ENCODE measurements around the gene DTD2.

DTD2 gene

DNA sequence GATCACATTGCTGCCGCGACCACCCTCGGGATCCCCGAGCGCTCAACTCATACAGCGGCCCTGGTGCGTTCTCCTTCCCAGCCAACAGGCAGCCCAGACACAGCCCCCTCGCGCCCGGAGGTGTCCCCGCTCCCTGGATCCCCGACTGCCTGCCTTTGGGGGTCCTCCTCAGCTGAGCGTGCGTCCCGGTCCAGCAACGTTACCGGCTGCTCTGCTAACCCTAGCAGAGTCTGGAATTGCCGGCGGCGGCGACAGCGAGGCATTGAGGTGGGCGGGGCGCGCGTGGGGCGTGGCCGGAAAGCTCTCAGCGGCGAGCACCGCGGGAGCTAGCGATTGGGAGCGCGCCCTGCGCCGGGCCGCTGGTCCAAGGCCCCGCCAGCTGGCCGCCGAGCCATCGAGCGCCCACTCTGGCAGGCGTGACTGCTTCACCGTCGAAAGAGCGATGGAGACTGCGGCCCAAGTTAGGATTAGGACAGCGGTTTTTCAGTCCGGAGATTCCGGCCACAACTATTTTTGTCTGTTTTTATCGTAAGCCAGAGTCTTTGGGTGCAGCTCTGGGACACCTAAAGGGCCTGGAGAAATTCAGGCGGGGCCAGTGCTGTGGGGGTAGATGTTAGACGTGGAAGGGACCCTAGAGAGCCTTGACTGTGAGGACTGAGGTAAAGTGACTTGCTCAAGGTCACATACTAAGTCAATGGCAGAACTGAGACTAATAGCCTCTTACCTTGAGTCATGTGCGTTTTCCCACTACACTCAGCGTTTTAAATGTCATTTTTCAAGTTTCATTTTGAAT, 36.8 kb downstream of the DTD2 start, which contains the start of gene HEATR5A:
Gene HEATR5A (minus strand): TSS at position 232 of the 793 bp plus-strand sequence. CDS start 17,575 bp downstream, outside the sequence.
- H3K79me1 ChIP-seq (ENCODE audit: low read length): peaks cover 7% of the 10 kb centered on the region
- H4K8ac ChIP-seq (ENCODE audit: low read depth, low read length): peak within 1 kb of the TSS; percentile 96
- peak within 1 kb of the TSS; percentile 71 for H3K18ac ChIP-seq (ENCODE audit: low read length)
- no peak within 1 kb of the TSS for H2BK12ac ChIP-seq (ENCODE audit: low read length)
- peak within 1 kb of the TSS; percentile 76 for H3K14ac ChIP-seq (ENCODE audit: low read length)
- no peak within 1 kb of the TSS for H3K23ac ChIP-seq (ENCODE audit: low read length)
- H3K27ac ChIP-seq (ENCODE audit: low read depth, low read length): peak within 1 kb of the TSS; percentile 58
- no peaks in the 10 kb centered on the region for H3K36me3 ChIP-seq (ENCODE audit: control insufficient read depth in 1 of 2, insufficient read depth in 2 of 2, low read length in 2 of 2)
- H3K4me3 ChIP-seq (ENCODE audit: low read depth, low read length): peak within 1 kb of the TSS; percentile 92
- H3K79me2 ChIP-seq (ENCODE audit: control insufficient read depth, insufficient read depth, low read length, poor library complexity): peaks cover 3% of the 10 kb centered on the region
- peak within 1 kb of the TSS; percentile 88 for H4K12ac ChIP-seq (ENCODE audit: low read depth, low read length)
- peak within 1 kb of the TSS; percentile 41 for H3K4ac ChIP-seq (ENCODE audit: low read depth, low read length)
- no peaks in the 10 kb centered on the region for H3K9me3 ChIP-seq (ENCODE audit: insufficient read depth, low read depth, low read length)
- H3K4me2 ChIP-seq (ENCODE audit: low read length): peak within 1 kb of the TSS; percentile 75
- no peaks in the 10 kb centered on the region for H3K27me3 ChIP-seq (ENCODE audit: insufficient read depth, low read length)
- peak within 1 kb of the TSS; percentile 19 for H2BK5ac ChIP-seq (ENCODE audit: low read depth, low read length, poor library complexity)
- H2AK5ac ChIP-seq (ENCODE audit: low read length): no peak within 1 kb of the TSS
- H2AFZ ChIP-seq (ENCODE audit: insufficient read depth, low read length, poor library complexity): peak within 1 kb of the TSS; percentile 91
- peak; percentile 96 to 97 for DNase-seq
- no peaks in the 10 kb centered on the region for H3K4me1 ChIP-seq (ENCODE audit: control insufficient read depth in 1 of 2, insufficient read depth in 2 of 2, low read length in 2 of 2)
- H2BK120ac ChIP-seq (ENCODE audit: insufficient read depth, low read length, poor library complexity): peak within 1 kb of the TSS; percentile 43
- H3K9ac ChIP-seq (ENCODE audit: low read length): peak within 1 kb of the TSS; percentile 70
- H4K91ac ChIP-seq (ENCODE audit: low read depth, low read length): peak within 1 kb of the TSS; percentile 86
- no CpG with 5 or more reads among the region's 56 CpGs for WGBS (ENCODE audit: extremely low coverage, insufficient coverage, insufficient read length)

DNA sequence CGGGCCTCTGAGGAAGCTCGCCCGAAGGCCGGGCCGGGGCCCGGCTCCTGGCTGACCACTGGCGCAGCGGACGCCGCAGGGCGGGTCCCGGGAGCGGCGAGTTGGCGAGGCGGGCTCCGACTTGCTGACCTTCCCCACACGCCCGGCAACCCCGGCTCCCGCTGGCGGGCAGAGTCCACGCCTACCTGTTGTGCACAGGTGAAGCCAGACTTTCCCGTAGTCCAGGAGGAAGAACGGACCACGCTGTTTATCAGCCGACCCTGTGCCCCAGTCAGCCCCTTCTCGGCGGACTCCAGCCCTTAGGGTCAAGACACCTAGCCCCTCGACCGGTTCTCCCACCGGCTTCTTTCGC, 37.4 kb downstream of the DTD2 start:
- WGBS (ENCODE audit: extremely low coverage, insufficient coverage, insufficient read length): no CpG with 5 or more reads among the region's 33 CpGs
- Histone ChIP-seq H2BK120ac (ENCODE audit: insufficient read depth, low read length, poor library complexity) (peak overlapping the region; percentile 43), H3K79me1 (ENCODE audit: low read length) (peaks cover 7% of the 10 kb centered on the region), H3K79me2 (ENCODE audit: control insufficient read depth, insufficient read depth, low read length, poor library complexity) (peaks cover 3% of the 10 kb centered on the region), H2BK12ac (ENCODE audit: low read length) (no peak overlapping the region), H4K8ac (ENCODE audit: low read depth, low read length) (peak overlapping the region; percentile 46), H3K9ac (ENCODE audit: low read length) (peak overlapping the region; percentile 70), H3K4me2 (ENCODE audit: low read length) (peak overlapping the region; percentile 57), H3K18ac (ENCODE audit: low read length) (no peak overlapping the region), H3K27ac (ENCODE audit: low read depth, low read length) (peak overlapping the region; percentile 58), H3K23ac (ENCODE audit: low read length) (no peak overlapping the region), H4K12ac (ENCODE audit: low read depth, low read length) (peak overlapping the region; percentile 24), H2AFZ (ENCODE audit: insufficient read depth, low read length, poor library complexity) (peak overlapping the region; percentile 75), H2AK5ac (ENCODE audit: low read length) (no peak overlapping the region), H2BK5ac (ENCODE audit: low read depth, low read length, poor library complexity) (peak overlapping the region; percentile 19), H3K36me3 (ENCODE audit: control insufficient read depth in 1 of 2, insufficient read depth in 2 of 2, low read length in 2 of 2) (no peaks in the 10 kb centered on the region), H3K14ac (ENCODE audit: low read length) (peak overlapping the region; percentile 76), H3K4me1 (ENCODE audit: control insufficient read depth in 1 of 2, insufficient read depth in 2 of 2, low read length in 2 of 2) (no peaks in the 10 kb centered on the region), H3K9me3 (ENCODE audit: insufficient read depth, low read depth, low read length) (no peaks in the 10 kb centered on the region), H4K91ac (ENCODE audit: low read depth, low read length) (peak overlapping the region; percentile 40), H3K27me3 (ENCODE audit: insufficient read depth, low read length) (no peaks in the 10 kb centered on the region), H3K4ac (ENCODE audit: low read depth, low read length) (peak overlapping the region; percentile 9), H3K4me3 (ENCODE audit: low read depth, low read length) (peak overlapping the region; percentile 92)
- peak; percentile 82 to 90 for DNase-seq

DNA sequence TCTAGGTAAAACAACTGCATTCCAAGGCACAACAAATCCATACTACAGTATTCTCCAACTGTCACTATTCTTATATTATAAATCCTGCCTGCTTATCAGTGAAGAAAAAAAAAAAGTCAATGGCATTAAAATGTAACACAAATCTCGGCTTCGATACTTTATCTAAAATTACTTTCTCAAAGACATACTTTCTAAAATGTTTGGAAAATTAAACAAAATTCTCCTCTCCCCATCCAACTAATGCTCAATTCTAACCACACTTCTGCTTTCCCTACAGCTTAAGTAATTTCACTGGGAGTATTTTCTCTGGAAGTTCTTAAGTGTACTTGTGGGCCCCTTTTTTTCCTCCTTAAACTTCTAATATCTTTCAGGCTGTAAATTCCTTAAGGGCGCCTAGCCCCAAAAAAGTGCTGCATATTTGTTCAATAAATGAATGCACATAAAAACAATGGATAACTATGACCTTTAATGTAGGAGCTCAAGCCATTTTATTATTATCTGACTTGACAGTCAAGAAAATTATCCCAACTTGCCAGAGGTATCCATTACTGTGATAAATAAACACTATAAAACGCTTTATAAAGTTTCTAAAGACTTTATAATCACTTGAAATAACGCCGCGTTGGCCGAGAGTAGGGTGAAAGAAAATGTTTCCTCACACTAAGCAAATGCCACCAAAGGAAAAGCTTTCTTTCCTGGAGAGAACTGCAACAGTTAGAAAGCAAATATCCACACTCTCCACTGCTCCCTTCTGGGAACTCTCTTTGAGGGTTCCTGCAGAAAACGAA, 37.9 kb downstream of the DTD2 start:
- WGBS (ENCODE audit: extremely low coverage, insufficient coverage, insufficient read length): no CpG with 5 or more reads among the region's 9 CpGs
- peak overlapping the region; percentile 70 for H3K9ac ChIP-seq (ENCODE audit: low read length)
- no peak overlapping the region for H3K4ac ChIP-seq (ENCODE audit: low read depth, low read length)
- peaks cover 7% of the 10 kb centered on the region for H3K79me1 ChIP-seq (ENCODE audit: low read length)
- H3K18ac ChIP-seq (ENCODE audit: low read length): no peak overlapping the region
- peak overlapping the region; percentile 58 for H3K27ac ChIP-seq (ENCODE audit: low read depth, low read length)
- H3K79me2 ChIP-seq (ENCODE audit: control insufficient read depth, insufficient read depth, low read length, poor library complexity): peaks cover 3% of the 10 kb centered on the region
- no peak overlapping the region for H2AK5ac ChIP-seq (ENCODE audit: low read length)
- H4K8ac ChIP-seq (ENCODE audit: low read depth, low read length): no peak overlapping the region
- H4K12ac ChIP-seq (ENCODE audit: low read depth, low read length): no peak overlapping the region
- H3K14ac ChIP-seq (ENCODE audit: low read length): no peak overlapping the region
- H2BK5ac ChIP-seq (ENCODE audit: low read depth, low read length, poor library complexity): no peak overlapping the region
- H3K36me3 ChIP-seq (ENCODE audit: control insufficient read depth in 1 of 2, insufficient read depth in 2 of 2, low read length in 2 of 2): no peaks in the 10 kb centered on the region
- peak overlapping the region; percentile 92 for H3K4me3 ChIP-seq (ENCODE audit: low read depth, low read length)
- H3K4me2 ChIP-seq (ENCODE audit: low read length): peak overlapping the region; percentile 57
- H3K23ac ChIP-seq (ENCODE audit: low read length): no peak overlapping the region
- no peak overlapping the region for H2BK12ac ChIP-seq (ENCODE audit: low read length)
- H3K4me1 ChIP-seq (ENCODE audit: control insufficient read depth in 1 of 2, insufficient read depth in 2 of 2, low read length in 2 of 2): peaks cover 0 to 2% of the 10 kb centered on the region in 2 experiments
- DNase-seq: no peak
- no peak overlapping the region for H4K91ac ChIP-seq (ENCODE audit: low read depth, low read length)
- no peaks in the 10 kb centered on the region for H3K27me3 ChIP-seq (ENCODE audit: insufficient read depth, low read length)
- H3K9me3 ChIP-seq (ENCODE audit: insufficient read depth, low read depth, low read length): no peaks in the 10 kb centered on the region
- H2AFZ ChIP-seq (ENCODE audit: insufficient read depth, low read length, poor library complexity): no peak overlapping the region
- no peak overlapping the region for H2BK120ac ChIP-seq (ENCODE audit: insufficient read depth, low read length, poor library complexity)

DNA sequence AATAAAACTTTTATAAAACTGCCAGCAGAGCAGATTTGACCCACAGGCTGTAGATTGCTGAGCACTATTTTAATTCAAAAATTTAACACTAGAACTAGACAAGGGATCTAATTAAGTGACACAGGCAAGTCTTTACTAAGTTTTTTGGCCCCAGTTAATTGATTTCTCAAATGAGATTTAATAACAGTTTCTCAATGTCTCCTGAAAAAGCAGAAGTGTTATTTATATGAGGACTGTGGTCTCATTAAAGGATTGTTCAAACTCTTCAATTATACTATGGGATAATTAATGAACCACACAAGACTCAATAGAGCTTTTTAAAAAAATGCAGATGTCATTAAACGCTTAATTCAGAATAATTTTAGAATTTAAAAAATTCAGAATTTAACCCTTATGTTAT, 38.9 kb downstream of the DTD2 start:
- H2AK5ac ChIP-seq (ENCODE audit: low read length): no peak overlapping the region
- H3K4me2 ChIP-seq (ENCODE audit: low read length): no peak overlapping the region
- H3K14ac ChIP-seq (ENCODE audit: low read length): no peak overlapping the region
- WGBS (ENCODE audit: extremely low coverage, insufficient coverage, insufficient read length): no CpG with 5 or more reads among the region's 1 CpG
- peaks cover 3% of the 10 kb centered on the region for H3K79me2 ChIP-seq (ENCODE audit: control insufficient read depth, insufficient read depth, low read length, poor library complexity)
- H3K9me3 ChIP-seq (ENCODE audit: insufficient read depth, low read depth, low read length): no peaks in the 10 kb centered on the region
- H4K91ac ChIP-seq (ENCODE audit: low read depth, low read length): no peak overlapping the region
- H3K27me3 ChIP-seq (ENCODE audit: insufficient read depth, low read length): no peaks in the 10 kb centered on the region
- DNase-seq: no peak
- H3K27ac ChIP-seq (ENCODE audit: low read depth, low read length): no peak overlapping the region
- H3K36me3 ChIP-seq (ENCODE audit: control insufficient read depth in 1 of 2, insufficient read depth in 2 of 2, low read length in 2 of 2): no peaks in the 10 kb centered on the region
- H3K4ac ChIP-seq (ENCODE audit: low read depth, low read length): no peak overlapping the region
- no peak overlapping the region for H4K8ac ChIP-seq (ENCODE audit: low read depth, low read length)
- no peak overlapping the region for H3K4me3 ChIP-seq (ENCODE audit: low read depth, low read length)
- H3K23ac ChIP-seq (ENCODE audit: low read length): no peak overlapping the region
- no peak overlapping the region for H2BK5ac ChIP-seq (ENCODE audit: low read depth, low read length, poor library complexity)
- peaks cover 0 to 2% of the 10 kb centered on the region in 2 experiments for H3K4me1 ChIP-seq (ENCODE audit: control insufficient read depth in 1 of 2, insufficient read depth in 2 of 2, low read length in 2 of 2)
- no peak overlapping the region for H3K9ac ChIP-seq (ENCODE audit: low read length)
- H2BK12ac ChIP-seq (ENCODE audit: low read length): no peak overlapping the region
- H4K12ac ChIP-seq (ENCODE audit: low read depth, low read length): no peak overlapping the region
- H3K79me1 ChIP-seq (ENCODE audit: low read length): peaks cover 7% of the 10 kb centered on the region
- no peak overlapping the region for H2AFZ ChIP-seq (ENCODE audit: insufficient read depth, low read length, poor library complexity)
- H2BK120ac ChIP-seq (ENCODE audit: insufficient read depth, low read length, poor library complexity): no peak overlapping the region
- H3K18ac ChIP-seq (ENCODE audit: low read length): no peak overlapping the region

All from trophoblast cell (in vitro differentiated cells and primary cell).